T-helper 2 cell treated with Interferon-gamma antibody and Interleukin-4, amounts not matched to agents 5 μg/mL and 100 μg/mL, for 36 hours (primary cell): Measurements from ENCODE around the gene MED28.
"Not testable (repeated sequence)": the region's sequence is repeated elsewhere in the genome, so short reads cannot be mapped to it uniquely, and the experiment has no call there.

Source experiments
- DNase-seq: peaks from one replicate; pipeline ENCODE4 v3.0.0; 2021; ENCODE audit warnings: low spot score
- H3K27ac Mint-ChIP-seq: one replicate; pipeline ENCODE4 v1.8.0; 2021; ENCODE audit warnings: mild to moderate bottlenecking, mixed read lengths
- H3K27me3 Mint-ChIP-seq: one replicate; pipeline ENCODE4 v1.8.0; 2021; ENCODE audit warnings: low read depth, mixed read lengths
- H3K36me3 Mint-ChIP-seq: one replicate; pipeline ENCODE4 v1.8.0; 2021; ENCODE audit warnings: low read depth, mixed read lengths
- H3K4me1 Mint-ChIP-seq: one replicate; pipeline ENCODE4 v1.8.0; 2021; ENCODE audit warnings: low read depth, mixed read lengths
- H3K4me3 Mint-ChIP-seq: one replicate; pipeline ENCODE4 v1.8.0; 2022; ENCODE audit warnings: mild to moderate bottlenecking, moderate library complexity, mixed read lengths
- H3K9me3 Mint-ChIP-seq: one replicate; pipeline ENCODE4 v1.8.0; 2021; ENCODE audit warnings: mixed read lengths

MED28 gene

GRCh38 chr4:17614416-17615299 lies at the start of gene MED28:
MED28 (plus strand) TSS chr4:17614641; CDS start chr4:17614655, 14 bp downstream.
- Mint-ChIP-seq H3K27me3 (no peaks in the 10 kb centered on the region), H3K4me1 (peaks cover 31% of the 10 kb centered on the region), H3K36me3 (peaks cover 16% of the 10 kb centered on the region), H3K4me3 (peak within 1 kb of the TSS; percentile 96), H3K9me3 (no peaks in the 10 kb centered on the region), H3K27ac (peak within 1 kb of the TSS; percentile 96)
- DNase-seq, result peak; percentile 94

- Mint-ChIP-seq H3K4me3 (no peak overlapping the region), H3K36me3 (no peaks in the 10 kb centered on the region), H3K4me1 (no peaks in the 10 kb centered on the region), H3K27ac (no peak overlapping the region), H3K27me3 (peaks cover 4% of the 10 kb centered on the region), H3K9me3 (no peaks in the 10 kb centered on the region)
- DNase-seq, result no peak
Observed at GRCh38 chr4:17565846-17566245, 48.6 kb upstream of the MED28 start.

GRCh38 chr4:17567271-17567670 lies 47.2 kb upstream of the MED28 start:
- Mint-ChIP-seq H3K27me3 (peaks cover 4% of the 10 kb centered on the region), H3K36me3 (no peaks in the 10 kb centered on the region), H3K9me3 (no peaks in the 10 kb centered on the region), H3K27ac (no peak overlapping the region), H3K4me3 (no peak overlapping the region), H3K4me1 (no peaks in the 10 kb centered on the region)
- no peak for DNase-seq

- no peak overlapping the region for H3K27ac Mint-ChIP-seq
- peaks cover 5% of the 10 kb centered on the region for H3K36me3 Mint-ChIP-seq
- no peak for DNase-seq
- H3K9me3 Mint-ChIP-seq, result no peaks in the 10 kb centered on the region
- peaks cover 9% of the 10 kb centered on the region for H3K4me1 Mint-ChIP-seq
- H3K4me3 Mint-ChIP-seq, result no peak overlapping the region
- H3K27me3 Mint-ChIP-seq, result no peaks in the 10 kb centered on the region
Observed at GRCh38 chr4:17574206-17574605, 40.2 kb upstream of the MED28 start.

- H3K9me3 Mint-ChIP-seq, H3K27ac Mint-ChIP-seq, H3K27me3 Mint-ChIP-seq, H3K4me3 Mint-ChIP-seq, H3K36me3 Mint-ChIP-seq, DNase-seq: not testable (repeated sequence)
- peaks cover 15% of the 10 kb centered on the region for H3K4me1 Mint-ChIP-seq
Observed at GRCh38 chr4:17575177-17575576, 39.3 kb upstream of the MED28 start.

- peak within 1 kb of the TSS; percentile 94 for H3K4me3 Mint-ChIP-seq
- peaks cover 20% of the 10 kb centered on the region for H3K36me3 Mint-ChIP-seq
- H3K4me1 Mint-ChIP-seq, result peaks cover 17% of the 10 kb centered on the region
- H3K27me3 Mint-ChIP-seq, result no peaks in the 10 kb centered on the region
- H3K9me3 Mint-ChIP-seq, result no peaks in the 10 kb centered on the region
- H3K27ac Mint-ChIP-seq, result peak within 1 kb of the TSS; percentile 98
- peak; percentile 97 for DNase-seq
Observed at GRCh38 chr4:17576932-17577664, 37.3 kb upstream of the MED28 start, which contains the start of gene LAP3. LAP3 (plus strand) TSS chr4:17577198; CDS start chr4:17577466, 268 bp downstream.

- DNase-seq, result peak; percentile 27
- H3K4me3 Mint-ChIP-seq, result peak overlapping the region; percentile 94
Observed at GRCh38 chr4:17577665-17578481, 36.6 kb upstream of the MED28 start.

GRCh38 chr4:17578482-17578891 lies 36.0 kb upstream of the MED28 start:
- peaks cover 17% of the 10 kb centered on the region for H3K4me1 Mint-ChIP-seq
- no peaks in the 10 kb centered on the region for H3K9me3 Mint-ChIP-seq
- H3K27ac Mint-ChIP-seq, result peak overlapping the region; percentile 98
- H3K27me3 Mint-ChIP-seq, result no peaks in the 10 kb centered on the region
- peak overlapping the region; percentile 94 for H3K4me3 Mint-ChIP-seq
- peaks cover 28% of the 10 kb centered on the region for H3K36me3 Mint-ChIP-seq
- no peak for DNase-seq

More at GRCh38 chr4:17577665-17578481, 36.6 kb upstream of the MED28 start:
- peaks cover 22% of the 10 kb centered on the region for H3K36me3 Mint-ChIP-seq
- H3K27me3 Mint-ChIP-seq, result no peaks in the 10 kb centered on the region
- peaks cover 17% of the 10 kb centered on the region for H3K4me1 Mint-ChIP-seq
- peak overlapping the region; percentile 98 for H3K27ac Mint-ChIP-seq
- H3K9me3 Mint-ChIP-seq, result no peaks in the 10 kb centered on the region

GRCh38 chr4:17580969-17581368 lies 33.5 kb upstream of the MED28 start:
- peaks cover 41% of the 10 kb centered on the region for H3K36me3 Mint-ChIP-seq
- H3K4me3 Mint-ChIP-seq, result no peak overlapping the region
- no peak for DNase-seq
- no peaks in the 10 kb centered on the region for H3K27me3 Mint-ChIP-seq
- H3K27ac Mint-ChIP-seq, result no peak overlapping the region
- peaks cover 15% of the 10 kb centered on the region for H3K4me1 Mint-ChIP-seq
- no peaks in the 10 kb centered on the region for H3K9me3 Mint-ChIP-seq

- no peaks in the 10 kb centered on the region for H3K27me3 Mint-ChIP-seq
- no peak for DNase-seq
Observed at GRCh38 chr4:17583276-17583675, 31.2 kb upstream of the MED28 start.

GRCh38 chr4:17583941-17584340 lies 30.5 kb upstream of the MED28 start:
- no peak for DNase-seq
- Mint-ChIP-seq H3K36me3 (peaks cover 58% of the 10 kb centered on the region), H3K27me3 (no peaks in the 10 kb centered on the region), H3K9me3 (no peaks in the 10 kb centered on the region), H3K4me3 (no peak overlapping the region), H3K4me1 (peaks cover 11% of the 10 kb centered on the region), H3K27ac (no peak overlapping the region)

More at GRCh38 chr4:17583276-17583675, 31.2 kb upstream of the MED28 start:
- peaks cover 15% of the 10 kb centered on the region for H3K4me1 Mint-ChIP-seq
- H3K9me3 Mint-ChIP-seq, result no peaks in the 10 kb centered on the region
- H3K4me3 Mint-ChIP-seq, result no peak overlapping the region
- H3K27ac Mint-ChIP-seq, result no peak overlapping the region
- H3K36me3 Mint-ChIP-seq, result peaks cover 58% of the 10 kb centered on the region

GRCh38 chr4:17584521-17585213 lies 29.8 kb upstream of the MED28 start:
- peaks cover 5% of the 10 kb centered on the region for H3K4me1 Mint-ChIP-seq
- no peaks in the 10 kb centered on the region for H3K27me3 Mint-ChIP-seq
- H3K27ac Mint-ChIP-seq, result no peak overlapping the region
- no peak overlapping the region for H3K4me3 Mint-ChIP-seq
- H3K9me3 Mint-ChIP-seq, result no peaks in the 10 kb centered on the region
- DNase-seq, result no peak
- peaks cover 59% of the 10 kb centered on the region for H3K36me3 Mint-ChIP-seq
